Neutrophil (primary cell): ENCODE results near the gene ATF5.

Experiments
- H3K27ac ChIP-seq: fragments of 200-600 bp; sonication (generic); 2 replicates; pipeline ENCODE4 v1.5.1; 2016; ENCODE audit warnings: mild to moderate bottlenecking, moderate library complexity
- H3K27me3 ChIP-seq: fragments of 200-600 bp; sonication (generic); 2 replicates; pipeline ENCODE4 v1.6.0; 2016; ENCODE audit warnings: mild to moderate bottlenecking
- H3K36me3 ChIP-seq: fragments of 200-600 bp; sonication (generic); 2 replicates; pipeline ENCODE4 v1.5.1; 2017
- H3K4me1 ChIP-seq, 2 experiments: fragments of 200-600 bp in 1 of 2; sonication (generic) in 1 of 2; 1 replicate in 1 of 2; 2 replicates in 1 of 2; pipeline versions ENCODE4 v1.5.1 to v1.6.1; 2013 to 2016; ENCODE audit warnings: low read depth in 1 of 2, low read length in 1 of 2, mild to moderate bottlenecking in 1 of 2, moderate library complexity in 1 of 2; ENCODE audit not compliant: control insufficient read depth in 1 of 2, insufficient read depth in 1 of 2
- H3K4me3 ChIP-seq, 2 experiments: fragments of 200-600 bp in 1 of 2; sonication (generic) in 1 of 2; 1 replicate in 1 of 2; 2 replicates in 1 of 2; pipeline ENCODE4 v1.5.1; 2013 to 2016; ENCODE audit warnings: low read depth in 1 of 2, low read length in 1 of 2, mild to moderate bottlenecking in 1 of 2, moderate library complexity in 1 of 2
- H3K9me3 ChIP-seq: fragments of 200-600 bp; sonication (generic); 2 replicates; pipeline ENCODE4 v1.5.1; 2016
- CTCF ChIP-seq: fragments of 200-600 bp; sonication (generic); IDR thresholded peaks from 2 replicates; pipeline ENCODE4 v1.5.1; 2016; ENCODE audit warnings: antibody characterized with exemption

Gene ATF5

GRCh38 chr19:49891393-49891792 lies 37.6 kb upstream of the ATF5 start:
- TF ChIP-seq CTCF, result no peak
- peaks cover 23% of the 10 kb centered on the region for H3K36me3 ChIP-seq

GRCh38 chr19:49892716-49893115 lies 36.3 kb upstream of the ATF5 start:
- no peak for TF ChIP-seq CTCF
- Histone ChIP-seq H3K27me3 (peaks cover 64% of the 10 kb centered on the region), H3K36me3 (peaks cover 14% of the 10 kb centered on the region), H3K4me3 (no peak overlapping the region), H3K4me1 (peaks cover 18 to 23% of the 10 kb centered on the region in 2 experiments), H3K27ac (no peak overlapping the region), H3K9me3 (no peaks in the 10 kb centered on the region)

More at GRCh38 chr19:49891393-49891792, 37.6 kb upstream of the ATF5 start:
- H3K27me3 ChIP-seq, result peaks cover 51% of the 10 kb centered on the region
- peaks cover 9 to 11% of the 10 kb centered on the region in 2 experiments for H3K4me1 ChIP-seq
- H3K27ac ChIP-seq, result no peak overlapping the region
- H3K4me3 ChIP-seq, result no peak overlapping the region
- no peaks in the 10 kb centered on the region for H3K9me3 ChIP-seq

GRCh38 chr19:49894011-49894664 lies 34.9 kb upstream of the ATF5 start:
- no peak for TF ChIP-seq CTCF

GRCh38 chr19:49894879-49895565 lies 34.0 kb upstream of the ATF5 start:
- no peak for TF ChIP-seq CTCF
- Histone ChIP-seq H3K27me3 (peaks cover 56% of the 10 kb centered on the region), H3K27ac (no peak overlapping the region), H3K4me3 (no peak overlapping the region), H3K9me3 (no peaks in the 10 kb centered on the region), H3K36me3 (no peaks in the 10 kb centered on the region), H3K4me1 (peaks cover 13 to 23% of the 10 kb centered on the region in 2 experiments)

More at GRCh38 chr19:49894011-49894664, 34.9 kb upstream of the ATF5 start:
- peaks cover 18 to 28% of the 10 kb centered on the region in 2 experiments for H3K4me1 ChIP-seq
- no peak overlapping the region for H3K27ac ChIP-seq
- no peak overlapping the region for H3K4me3 ChIP-seq
- H3K36me3 ChIP-seq, result no peaks in the 10 kb centered on the region
- peaks cover 65% of the 10 kb centered on the region for H3K27me3 ChIP-seq
- H3K9me3 ChIP-seq, result no peaks in the 10 kb centered on the region

GRCh38 chr19:49895566-49896297 lies 33.3 kb upstream of the ATF5 start:
- H3K4me3 ChIP-seq, result no peak overlapping the region

More at GRCh38 chr19:49895566-49896297, 33.3 kb upstream of the ATF5 start:
- TF ChIP-seq CTCF, result no peak
- Histone ChIP-seq H3K36me3 (no peaks in the 10 kb centered on the region), H3K27me3 (peaks cover 49% of the 10 kb centered on the region), H3K9me3 (no peaks in the 10 kb centered on the region), H3K27ac (no peak overlapping the region), H3K4me1 (peaks cover 9 to 17% of the 10 kb centered on the region in 2 experiments)
